Activated T-cell treated with anti-CD3 and anti-CD28 coated beads for 4 hours (primary cell): ENCODE results near the gene LZTS2.

ENCODE experiments used
- DNase-seq: peaks from one replicate; pipeline ENCODE4 v3.0.0-alpha.2; 2020

Gene LZTS2

DNA sequence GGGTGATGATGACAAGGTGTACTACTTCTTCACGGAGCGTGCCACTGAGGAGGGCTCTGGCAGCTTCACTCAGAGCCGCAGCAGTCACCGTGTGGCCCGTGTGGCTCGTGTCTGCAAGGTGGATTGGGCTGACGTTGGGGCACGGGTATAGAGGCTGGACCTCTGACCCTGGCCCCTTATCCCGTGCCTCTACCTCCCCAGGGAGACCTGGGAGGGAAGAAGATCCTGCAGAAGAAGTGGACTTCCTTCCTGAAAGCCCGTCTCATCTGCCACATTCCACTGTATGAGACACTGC lies 20.8 kb upstream of the LZTS2 start:
- DNase-seq, result no peak

GRCh38 chr10:100979791-100980272 lies 19.8 kb upstream of the LZTS2 start:
- no peak for DNase-seq

GRCh38 chr10:100980311-100980710 lies 19.3 kb upstream of the LZTS2 start:
- DNase-seq, result no peak

GRCh38 chr10:100980711-100981110 lies 18.9 kb upstream of the LZTS2 start:
- no peak for DNase-seq

GRCh38 chr10:100981178-100981772 lies 18.3 kb upstream of the LZTS2 start:
- DNase-seq, result no peak

DNA sequence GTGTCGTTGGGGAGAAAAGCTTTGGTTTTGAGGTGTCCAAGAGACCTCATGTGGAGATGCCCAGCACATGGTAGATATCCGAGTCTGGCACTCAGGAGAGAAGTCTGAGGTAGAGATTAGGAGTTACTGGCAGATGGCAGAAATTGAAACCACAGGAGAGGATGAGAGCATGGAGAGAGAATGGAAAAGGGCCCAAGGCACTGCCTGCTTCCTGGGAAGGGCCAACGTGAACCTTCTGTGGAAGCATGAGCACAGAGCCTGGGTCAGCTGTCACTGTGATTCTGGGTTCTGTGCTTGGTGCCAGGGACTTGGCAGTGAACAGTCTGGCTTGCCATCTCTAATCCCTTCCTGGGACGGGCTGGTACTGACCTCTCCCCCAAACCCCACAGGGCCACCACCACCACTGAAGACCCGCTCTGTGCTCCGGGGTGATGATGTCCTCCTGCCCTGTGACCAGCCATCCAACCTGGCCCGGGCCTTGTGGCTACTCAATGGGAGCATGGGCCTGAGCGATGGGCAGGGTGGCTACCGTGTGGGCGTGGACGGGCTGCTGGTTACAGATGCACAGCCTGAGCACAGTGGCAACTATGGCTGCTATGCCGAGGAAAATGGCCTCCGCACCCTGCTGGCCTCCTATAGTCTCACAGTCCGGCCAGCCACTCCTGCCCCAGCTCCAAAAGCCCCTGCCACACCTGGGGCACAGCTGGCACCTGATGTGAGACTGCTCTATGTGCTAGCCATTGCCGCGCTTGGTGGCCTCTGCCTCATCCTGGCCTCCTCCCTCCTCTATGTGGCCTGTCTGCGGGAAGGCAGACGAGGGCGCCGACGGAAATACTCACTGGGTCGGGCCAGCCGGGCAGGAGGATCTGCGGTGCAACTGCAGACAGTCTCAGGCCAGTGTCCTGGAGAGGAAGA lies 16.4 kb upstream of the LZTS2 start:
- DNase-seq, result no peak

- DNase-seq, result no peak
Observed at GRCh38 chr10:100983868-100984671, 15.5 kb upstream of the LZTS2 start.

DNA sequence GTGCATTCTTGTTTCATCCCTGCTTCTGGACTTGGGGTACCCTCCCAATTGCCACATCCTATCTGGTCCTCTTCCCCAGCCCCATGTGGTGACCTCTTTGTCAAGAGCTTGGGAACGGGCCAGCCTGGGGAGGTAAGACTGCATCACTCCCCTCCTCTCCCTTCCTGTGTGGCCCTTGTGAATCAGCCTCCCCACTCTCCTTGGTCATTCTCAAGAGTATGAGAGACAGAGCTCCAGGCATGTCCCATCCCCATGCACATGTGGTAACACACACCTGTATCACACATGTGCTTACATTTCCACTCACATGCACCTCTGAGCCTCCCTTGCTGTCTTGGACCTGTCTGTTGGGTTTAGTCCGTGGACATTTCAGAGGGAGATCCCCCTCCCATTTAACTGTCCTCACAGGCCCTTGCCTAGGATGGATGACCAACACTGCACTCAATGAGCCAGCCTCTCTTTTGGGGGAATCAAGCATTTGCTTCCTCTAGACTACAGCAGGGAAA lies 14.9 kb upstream of the LZTS2 start:
- DNase-seq, result no peak

GRCh38 chr10:100985336-100985735 lies 14.3 kb upstream of the LZTS2 start:
- no peak for DNase-seq

DNA sequence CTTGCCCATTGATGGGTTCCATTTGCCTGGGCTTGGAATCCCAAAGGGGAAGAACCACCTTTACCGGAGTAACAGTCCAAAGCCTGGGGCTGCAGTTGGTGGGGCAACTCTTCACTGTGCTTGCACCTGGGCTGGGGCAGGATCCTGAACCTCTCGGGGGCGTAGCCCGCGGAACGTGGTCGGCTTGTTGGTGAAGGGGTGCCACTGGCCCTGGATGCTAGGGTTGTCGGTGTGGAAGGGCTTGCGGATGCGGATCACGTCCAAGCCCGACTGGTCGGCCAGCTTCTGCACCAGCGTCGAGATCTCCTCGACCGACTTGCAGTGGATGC lies 13.0 kb upstream of the LZTS2 start:
- no peak for DNase-seq

DNA sequence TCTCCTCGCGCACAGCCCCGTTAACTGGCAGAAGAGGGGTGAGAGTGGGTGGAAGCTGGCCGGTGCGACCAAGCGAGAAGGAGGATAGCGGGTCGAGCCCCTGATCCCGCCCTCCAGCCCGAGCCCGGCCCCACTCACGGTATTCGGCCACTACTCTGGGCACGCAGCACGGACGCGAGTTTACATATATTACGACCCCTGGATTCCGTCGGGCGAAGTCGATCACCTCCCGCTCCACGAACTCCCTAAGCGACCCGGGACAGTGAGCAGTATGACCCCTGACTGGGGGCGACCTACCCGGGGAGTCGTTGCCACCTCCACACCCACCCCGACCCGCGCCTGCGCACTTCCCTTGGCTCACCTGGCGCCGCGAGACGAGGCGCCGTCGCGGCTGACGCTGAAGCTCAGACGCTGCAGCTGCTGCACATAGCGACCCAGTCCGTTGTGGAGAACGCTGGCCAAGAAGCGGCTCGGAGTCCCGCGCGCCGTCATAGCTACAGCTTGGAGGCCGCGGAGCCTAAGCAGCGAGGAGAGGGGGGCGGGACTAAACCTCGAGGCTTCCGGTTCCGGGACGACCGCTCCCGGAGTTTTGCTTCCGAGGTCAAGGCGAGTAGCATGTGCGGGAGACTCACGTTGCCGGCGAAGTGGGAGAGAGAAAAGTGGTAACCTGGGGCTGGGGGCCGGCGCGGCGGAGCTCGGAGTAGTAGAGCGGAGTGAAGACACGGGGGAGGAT lies 12.5 kb upstream of the LZTS2 start, which contains the start of the genes MRPL43 and TWNK:
Gene MRPL43 (minus strand): TSS at position 546 of the 733 bp plus-strand sequence. CDS start 54 bp downstream, at position 492.
Gene TWNK (plus strand): TSS at position 592 of the 733 bp plus-strand sequence. CDS start 668 bp downstream, outside the sequence.
- peak; percentile 84 for DNase-seq

GRCh38 chr10:100987685-100988049 lies 11.9 kb upstream of the LZTS2 start:
- DNase-seq, result no peak

DNA sequence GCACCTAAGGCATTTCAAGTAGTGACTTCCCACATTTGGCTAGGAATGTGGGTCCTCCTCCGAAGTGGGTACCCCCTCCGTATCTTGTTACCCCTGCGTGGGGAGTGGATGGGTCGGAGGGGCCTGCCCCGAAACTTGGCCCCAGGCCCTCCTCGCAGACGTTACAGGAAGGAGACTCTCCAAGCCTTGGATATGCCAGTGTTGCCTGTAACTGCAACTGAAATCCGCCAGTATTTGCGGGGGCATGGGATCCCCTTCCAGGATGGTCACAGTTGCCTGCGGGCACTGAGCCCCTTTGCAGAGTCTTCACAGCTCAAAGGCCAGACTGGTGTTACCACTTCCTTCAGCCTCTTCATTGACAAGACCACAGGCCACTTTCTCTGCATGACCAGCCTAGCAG lies 11.4 kb upstream of the LZTS2 start:
- no peak for DNase-seq

GRCh38 chr10:100989088-100989487 lies 10.5 kb upstream of the LZTS2 start:
- DNase-seq, result no peak

- DNase-seq, result no peak
Observed at GRCh38 chr10:100993986-100994708, 5.5 kb upstream of the LZTS2 start.

GRCh38 chr10:100995181-100995580 lies 4.4 kb upstream of the LZTS2 start:
- no peak for DNase-seq

- DNase-seq, result no peak
Observed at GRCh38 chr10:100996678-100997359, 2.8 kb upstream of the LZTS2 start.

DNA sequence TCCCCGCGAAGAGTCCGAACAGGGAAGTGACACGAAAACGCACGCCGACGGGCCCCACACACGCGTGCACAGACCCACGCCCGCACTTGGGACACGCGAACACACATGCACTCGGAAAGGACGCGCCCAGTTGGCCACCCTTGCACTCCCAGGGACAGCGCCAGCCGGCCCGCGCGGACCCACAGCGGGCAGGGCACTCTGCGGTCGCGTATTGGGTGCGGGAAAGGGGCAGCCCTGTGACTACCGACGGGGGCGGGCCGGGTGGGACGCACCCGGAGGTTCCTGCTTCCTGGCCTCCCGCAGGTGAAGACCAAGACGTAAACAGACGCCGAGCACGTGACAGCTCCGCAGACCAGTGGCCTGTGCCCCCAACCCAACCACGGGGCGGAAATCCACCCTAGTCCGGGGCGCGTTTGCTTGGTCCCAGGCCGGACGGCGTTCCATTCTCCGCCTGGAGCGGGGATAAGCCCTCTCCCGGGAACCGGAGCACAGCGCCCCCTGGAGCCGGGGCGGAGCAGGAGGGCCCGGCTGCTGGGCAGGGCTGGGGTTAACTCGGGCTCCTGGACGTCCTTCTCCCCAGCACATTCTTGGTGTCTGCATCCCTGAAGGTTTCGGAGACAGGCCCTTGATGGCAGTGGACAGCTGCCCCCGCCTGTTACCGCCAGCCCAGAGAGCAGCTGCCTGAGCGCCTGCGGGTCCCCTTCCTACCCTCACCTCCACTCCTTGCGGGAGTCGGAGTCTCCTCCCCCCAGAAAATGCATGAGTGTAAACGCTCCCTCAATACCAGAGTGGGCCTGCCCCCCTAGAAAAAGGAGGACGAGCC lies 2.0 kb upstream of the LZTS2 start:
- DNase-seq, result peak; percentile 55

DNA sequence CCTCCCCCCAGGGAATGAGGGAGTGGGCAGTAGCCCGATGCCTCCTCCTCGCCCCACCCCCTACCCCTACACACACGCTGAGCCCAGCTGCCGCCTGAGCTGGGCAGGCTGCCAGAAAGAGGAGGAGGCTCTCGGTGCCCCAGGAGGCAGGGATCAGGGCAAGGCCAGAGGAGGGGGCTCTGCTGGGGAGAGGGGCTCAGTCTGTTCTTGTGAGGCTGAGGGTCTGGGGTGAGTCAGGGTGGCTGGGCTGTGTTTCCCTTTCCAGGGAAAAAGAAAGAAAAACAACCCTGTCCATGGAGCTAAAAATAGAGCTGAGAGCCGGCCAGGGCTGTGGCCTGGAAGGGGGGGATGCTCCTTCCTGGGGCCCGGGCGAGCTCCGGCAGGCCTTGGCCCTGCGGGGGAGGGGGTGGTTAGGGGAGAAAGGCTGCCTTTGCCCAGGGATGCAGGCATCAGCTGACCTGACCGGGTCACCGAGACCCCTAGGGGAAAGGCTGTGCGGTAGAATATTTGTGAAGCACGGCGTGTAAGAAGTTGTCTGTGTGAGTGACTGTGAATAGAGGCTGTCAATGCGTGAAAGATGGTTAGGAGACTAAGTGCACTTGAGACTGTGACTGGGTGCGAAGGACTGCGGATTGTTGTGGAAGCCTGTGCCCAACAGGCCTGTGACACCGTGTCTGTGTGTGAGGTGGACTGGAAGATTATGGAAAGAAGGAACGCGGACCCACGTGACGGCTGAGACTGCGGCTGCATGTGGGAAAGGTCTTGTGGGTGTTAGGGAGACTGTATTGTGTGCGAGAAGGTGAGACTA lies 1.2 kb upstream of the LZTS2 start:
- peak; percentile 43 for DNase-seq
